Esophagus squamous epithelium (tissue), 4 donors: Measurements from ENCODE around the gene RGL1.

ENCODE experiments used
- POLR2A ChIP-seq, 4 donors: fragments of 450-650 bp; IDR thresholded peaks; one replicate each; pipeline ENCODE4 v1.6.1; 2017; ENCODE audit warnings: antibody characterized with exemption in 4 of 4, mild to moderate bottlenecking in 4 of 4, moderate library complexity in 3 of 4
- TF ChIP-seq, protein P1 (sequence below), 6 experiments: fragments of 450-650 bp in 4 of 6; fragments of 200-600 bp in 2 of 6; sonication (generic) in 2 of 6; IDR thresholded peaks; one replicate each; pipeline ENCODE4 v1.5.1; 2016 to 2019; ENCODE audit warnings: antibody characterized with exemption in 6 of 6, mild to moderate bottlenecking in 4 of 6, moderate library complexity in 4 of 6

DNA sequence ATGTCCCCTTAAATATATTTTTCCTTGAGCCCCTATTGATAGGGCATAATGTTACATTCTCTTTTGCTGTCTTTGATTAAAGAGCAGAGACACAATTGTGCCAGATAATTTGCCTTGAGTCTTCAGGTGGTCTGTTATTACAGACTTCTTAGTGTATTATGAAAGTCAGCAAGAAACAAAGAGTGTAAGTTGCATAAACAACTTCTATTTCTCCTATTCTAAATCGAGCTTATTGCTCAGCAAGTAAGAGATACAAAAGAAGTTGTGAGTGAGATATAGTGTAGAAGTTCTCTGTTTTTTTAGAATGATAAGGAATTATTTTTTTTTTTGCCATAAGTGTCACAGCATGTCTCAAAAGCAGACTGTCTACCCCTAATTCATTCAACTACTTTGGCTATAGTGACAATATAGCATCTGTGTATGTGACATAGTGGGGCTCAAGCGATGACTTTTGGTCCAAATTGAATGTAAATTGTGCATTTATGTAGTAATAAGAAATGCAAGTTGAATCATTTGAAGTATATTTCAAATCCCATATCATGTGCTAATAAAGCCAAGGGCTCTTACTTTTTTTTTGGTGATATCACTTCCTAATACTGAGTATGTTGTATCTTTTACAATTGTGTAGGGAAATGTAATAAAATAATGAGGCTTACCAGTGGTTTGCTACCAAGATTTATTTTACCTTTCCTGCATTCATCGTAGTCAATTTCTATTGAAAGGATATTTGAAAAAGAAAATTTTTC lies 81.3 kb downstream of the RGL1 start:
- TF ChIP-seq, protein P1, sequence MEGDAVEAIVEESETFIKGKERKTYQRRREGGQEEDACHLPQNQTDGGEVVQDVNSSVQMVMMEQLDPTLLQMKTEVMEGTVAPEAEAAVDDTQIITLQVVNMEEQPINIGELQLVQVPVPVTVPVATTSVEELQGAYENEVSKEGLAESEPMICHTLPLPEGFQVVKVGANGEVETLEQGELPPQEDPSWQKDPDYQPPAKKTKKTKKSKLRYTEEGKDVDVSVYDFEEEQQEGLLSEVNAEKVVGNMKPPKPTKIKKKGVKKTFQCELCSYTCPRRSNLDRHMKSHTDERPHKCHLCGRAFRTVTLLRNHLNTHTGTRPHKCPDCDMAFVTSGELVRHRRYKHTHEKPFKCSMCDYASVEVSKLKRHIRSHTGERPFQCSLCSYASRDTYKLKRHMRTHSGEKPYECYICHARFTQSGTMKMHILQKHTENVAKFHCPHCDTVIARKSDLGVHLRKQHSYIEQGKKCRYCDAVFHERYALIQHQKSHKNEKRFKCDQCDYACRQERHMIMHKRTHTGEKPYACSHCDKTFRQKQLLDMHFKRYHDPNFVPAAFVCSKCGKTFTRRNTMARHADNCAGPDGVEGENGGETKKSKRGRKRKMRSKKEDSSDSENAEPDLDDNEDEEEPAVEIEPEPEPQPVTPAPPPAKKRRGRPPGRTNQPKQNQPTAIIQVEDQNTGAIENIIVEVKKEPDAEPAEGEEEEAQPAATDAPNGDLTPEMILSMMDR (IDR thresholded peaks at IDR 0.05): no peak
- no peak for TF ChIP-seq POLR2A (IDR thresholded peaks at IDR 0.05)
